CD4-positive, alpha-beta memory T cell (primary cell): ENCODE measurements around the gene SERPINB11. TPM values are rescaled to one million over a fixed set of nuclear protein-coding genes. Genes with fewer than 3 reads are reported as not detected.

Experiments used
- CTCF ChIA-PET: fragments of 350-600 bp; sonication (Branson Sonifier 250); formaldehyde crosslinking; loops from one replicate; lab custom pipeline; 2021; ENCODE audit warnings: inconsistent platforms; ENCODE audit not compliant: partially characterized antibody; lab: Charles Lee
- POLR2A ChIA-PET: fragments of 350-600 bp; sonication (Branson Sonifier 250); formaldehyde crosslinking; loops from one replicate; lab custom pipeline; 2021; ENCODE audit not compliant: partially characterized antibody; lab: Charles Lee
- DNase-seq, 5 donors: peaks; one replicate each; pipeline versions ENCODE4 v3.0.0 to v3.0.0-alpha.2; 2020 to 2022; ENCODE audit warnings: mixed read lengths in 1 of 5
- H3K27ac ChIP-seq: one replicate; pipeline ENCODE4 v1.7.0; 2013; ENCODE audit warnings: low read depth, low read length
- H3K27me3 ChIP-seq: 2 replicates; pipeline ENCODE4 v1.7.0; 2013; ENCODE audit warnings: mild to moderate bottlenecking, low read length, moderate library complexity; ENCODE audit not compliant: insufficient read depth
- H3K36me3 ChIP-seq: 2 replicates; pipeline ENCODE4 v1.7.0; 2013; ENCODE audit warnings: mild to moderate bottlenecking, low read length, moderate library complexity; ENCODE audit not compliant: insufficient read depth
- H3K4me1 ChIP-seq: 2 replicates; pipeline ENCODE4 v1.7.0; 2013; ENCODE audit warnings: mild to moderate bottlenecking, low read length, moderate library complexity; ENCODE audit not compliant: insufficient read depth
- H3K4me3 ChIP-seq, 2 donors: one replicate each; pipeline ENCODE4 v1.7.0; 2013; ENCODE audit warnings: low read length in 2 of 2, mild to moderate bottlenecking in 1 of 2
- H3K9me3 ChIP-seq, 2 donors: one replicate each; pipeline ENCODE4 v1.7.0; 2013; ENCODE audit warnings: low read length in 2 of 2, control low read depth in 1 of 2; ENCODE audit not compliant: control insufficient read depth in 1 of 2
- H3K27ac Mint-ChIP-seq, 7 donors: one replicate each; pipeline ENCODE4 v1.8.0; 2020 to 2021; ENCODE audit warnings: mixed read lengths in 7 of 7, mild to moderate bottlenecking in 6 of 7, inconsistent platforms in 3 of 7, moderate library complexity in 3 of 7
- H3K27me3 Mint-ChIP-seq, 2 donors: one replicate each; pipeline ENCODE4 v1.8.0; 2020 to 2021; ENCODE audit warnings: mixed read lengths in 2 of 2
- H3K36me3 Mint-ChIP-seq, 2 donors: one replicate each; pipeline ENCODE4 v1.8.0; 2020 to 2021; ENCODE audit warnings: mixed read lengths in 2 of 2, inconsistent platforms in 1 of 2, mild to moderate bottlenecking in 1 of 2
- H3K4me1 Mint-ChIP-seq, 4 donors: one replicate each; pipeline ENCODE4 v1.8.0; 2020 to 2021; ENCODE audit warnings: mixed read lengths in 4 of 4, mild to moderate bottlenecking in 1 of 4
- H3K4me3 Mint-ChIP-seq, 8 donors: one replicate each; pipeline ENCODE4 v1.8.0; 2020 to 2021; ENCODE audit warnings: mixed read lengths in 8 of 8, mild to moderate bottlenecking in 7 of 8, moderate library complexity in 6 of 8, inconsistent platforms in 3 of 8
- H3K9me3 Mint-ChIP-seq, 8 donors: one replicate each; pipeline ENCODE4 v1.8.0; 2020 to 2021; ENCODE audit warnings: mixed read lengths in 8 of 8, mild to moderate bottlenecking in 5 of 8, inconsistent platforms in 3 of 8, moderate library complexity in 1 of 8
- intact Hi-C: fragments of 100-400 bp; cut with micrococcal nuclease; formaldehyde crosslinking; loops from one replicate; pipeline ENCODE4 v1.15.1; 2023
- polyA plus RNA-seq, 2 donors: library from polyadenylated mRNA; unstranded; fragments of 300-500 nt; fragmentation: Illumina TruSeq; gene quantifications; one replicate each; pipeline ENCODE4 v1.2.3, GENCODE V29; 2021
- total RNA-seq, 2 experiments: library from RNA; stranded (reverse); gene quantifications; one replicate each; pipeline ENCODE4 v1.2.3, GENCODE V29; 2021

Gene SERPINB11
- total and polyA plus RNA-seq, 4 experiments from 2014 or later, result not detected

- ChIA-PET CTCF (no interaction called here), POLR2A (no interaction called here)
- Histone ChIP-seq H3K4me1 (no peaks in the 10 kb centered on the region), H3K9me3 (no peaks in the 10 kb centered on the region), H3K36me3 (no peaks in the 10 kb centered on the region), H3K27me3 (no peaks in the 10 kb centered on the region), H3K27ac (no peak overlapping the region), H3K4me3 (no peak overlapping the region)
- H3K9me3 Mint-ChIP-seq, result peaks cover 0 to 5% (median 0%) of the 10 kb centered on the region in 8 donors
- H3K27me3 Mint-ChIP-seq, result peaks cover 0 to 7% of the 10 kb centered on the region in 2 donors
- no peaks in the 10 kb centered on the region for H3K4me1 Mint-ChIP-seq
- H3K4me3 Mint-ChIP-seq, result no peak overlapping the region
- H3K27ac Mint-ChIP-seq, result no peak overlapping the region
- intact Hi-C loops, result no loop called here
- no peak for DNase-seq
- H3K36me3 Mint-ChIP-seq, result no peaks in the 10 kb centered on the region
These were observed 21.1 kb upstream of the SERPINB11 start for GRCh38 chr18:63681449-63682340.

DNA sequence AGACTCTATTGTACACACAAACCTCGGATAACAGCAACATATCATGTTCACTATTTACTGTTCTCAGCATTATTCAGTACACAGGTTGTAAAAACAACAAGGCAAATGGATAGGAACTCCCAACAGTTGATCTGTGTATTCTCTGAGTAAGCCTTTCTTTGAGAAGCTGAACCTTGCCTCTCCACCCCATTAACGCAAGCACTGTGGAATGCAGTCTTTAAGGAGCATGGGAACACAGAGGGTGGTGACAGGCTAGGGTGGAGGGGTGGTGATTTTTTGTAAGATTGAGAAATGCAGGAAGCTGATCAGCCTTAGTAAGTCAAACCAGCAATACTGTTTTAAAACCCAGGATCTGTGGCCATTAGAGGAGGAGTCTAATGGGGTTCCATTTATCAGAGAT lies 19.6 kb upstream of the SERPINB11 start:
- peaks cover 0 to 5% (median 0%) of the 10 kb centered on the region in 8 donors for H3K9me3 Mint-ChIP-seq
- no peak overlapping the region for H3K27ac Mint-ChIP-seq
- intact Hi-C loops, result no loop called here
- Histone ChIP-seq H3K36me3 (no peaks in the 10 kb centered on the region), H3K9me3 (no peaks in the 10 kb centered on the region), H3K4me3 (no peak overlapping the region), H3K4me1 (no peaks in the 10 kb centered on the region), H3K27me3 (no peaks in the 10 kb centered on the region), H3K27ac (no peak overlapping the region)
- CTCF ChIA-PET, result no interaction called here
- no peak overlapping the region for H3K4me3 Mint-ChIP-seq
- no peaks in the 10 kb centered on the region for H3K36me3 Mint-ChIP-seq
- POLR2A ChIA-PET, result no interaction called here
- H3K4me1 Mint-ChIP-seq, result no peaks in the 10 kb centered on the region
- DNase-seq, result no peak
- peaks cover 0 to 7% of the 10 kb centered on the region in 2 donors for H3K27me3 Mint-ChIP-seq

- Histone ChIP-seq H3K27ac (no peak overlapping the region), H3K9me3 (no peaks in the 10 kb centered on the region), H3K4me1 (no peaks in the 10 kb centered on the region), H3K4me3 (no peak overlapping the region), H3K27me3 (no peaks in the 10 kb centered on the region), H3K36me3 (no peaks in the 10 kb centered on the region)
- ChIA-PET CTCF (no interaction called here), POLR2A (no interaction called here)
- H3K9me3 Mint-ChIP-seq, result peaks cover 0 to 5% (median 0%) of the 10 kb centered on the region in 8 donors
- intact Hi-C loops, result no loop called here
- no peaks in the 10 kb centered on the region for H3K36me3 Mint-ChIP-seq
- DNase-seq, result no peak
- peaks cover 0 to 7% of the 10 kb centered on the region in 2 donors for H3K27me3 Mint-ChIP-seq
- H3K4me3 Mint-ChIP-seq, result no peak overlapping the region
- no peak overlapping the region for H3K27ac Mint-ChIP-seq
- H3K4me1 Mint-ChIP-seq, result no peaks in the 10 kb centered on the region
These were observed 18.9 kb upstream of the SERPINB11 start for GRCh38 chr18:63683890-63684289.

GRCh38 chr18:63684718-63685117 lies 18.0 kb upstream of the SERPINB11 start:
- intact Hi-C loops, result no loop called here
- ChIA-PET POLR2A (no interaction called here), CTCF (no interaction called here)
- no peak overlapping the region for H3K4me3 Mint-ChIP-seq
- H3K36me3 Mint-ChIP-seq, result no peaks in the 10 kb centered on the region
- no peak overlapping the region for H3K27ac Mint-ChIP-seq
- Histone ChIP-seq H3K27me3 (no peaks in the 10 kb centered on the region), H3K4me3 (no peak overlapping the region), H3K9me3 (no peaks in the 10 kb centered on the region), H3K27ac (no peak overlapping the region), H3K36me3 (no peaks in the 10 kb centered on the region), H3K4me1 (no peaks in the 10 kb centered on the region)
- H3K27me3 Mint-ChIP-seq, result peaks cover 0 to 8% of the 10 kb centered on the region in 2 donors
- no peaks in the 10 kb centered on the region for H3K4me1 Mint-ChIP-seq
- no peak for DNase-seq
- H3K9me3 Mint-ChIP-seq, result peaks cover 0 to 10% (median 0%) of the 10 kb centered on the region in 8 donors

DNA sequence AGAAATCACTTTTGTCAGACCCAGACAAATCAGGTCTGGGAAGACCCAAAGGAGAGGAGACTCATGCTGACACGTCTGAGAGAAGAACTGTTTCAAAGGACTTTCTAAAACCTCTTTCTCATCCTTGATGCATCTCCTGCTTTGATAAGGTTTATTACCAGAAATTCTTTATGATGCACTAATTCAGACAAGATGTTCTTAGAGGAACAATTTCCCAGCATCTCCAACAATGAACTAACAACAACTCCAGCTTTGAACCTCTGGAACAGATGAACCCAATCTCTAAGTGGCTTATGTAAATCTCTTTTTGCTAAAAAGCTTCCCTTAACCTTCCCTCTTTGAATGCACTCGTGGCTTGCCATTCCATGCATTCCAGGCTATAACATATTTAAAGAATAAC lies 15.9 kb upstream of the SERPINB11 start:
- ChIA-PET CTCF (no interaction called here), POLR2A (no interaction called here)
- no peaks in the 10 kb centered on the region for H3K9me3 ChIP-seq
- no peaks in the 10 kb centered on the region for H3K27me3 ChIP-seq
- DNase-seq, result no peak
- peaks cover 4 to 8% of the 10 kb centered on the region in 2 donors for H3K27me3 Mint-ChIP-seq
- no peaks in the 10 kb centered on the region for H3K4me1 Mint-ChIP-seq
- H3K9me3 Mint-ChIP-seq, result peaks cover 2 to 17% (median 8%) of the 10 kb centered on the region in 8 donors
- intact Hi-C loops, result no loop called here
- H3K27ac Mint-ChIP-seq, result no peak overlapping the region
- no peak overlapping the region for H3K4me3 Mint-ChIP-seq
- H3K36me3 ChIP-seq, result no peaks in the 10 kb centered on the region
- H3K4me3 ChIP-seq, result no peak overlapping the region
- no peak overlapping the region for H3K27ac ChIP-seq
- no peaks in the 10 kb centered on the region for H3K36me3 Mint-ChIP-seq
- H3K4me1 ChIP-seq, result no peaks in the 10 kb centered on the region

GRCh38 chr18:63689064-63689463 lies 13.7 kb upstream of the SERPINB11 start:
- no peaks in the 10 kb centered on the region for H3K9me3 ChIP-seq
- no peaks in the 10 kb centered on the region for H3K4me1 ChIP-seq
- Mint-ChIP-seq H3K9me3 (peaks cover 0 to 17% (median 10%) of the 10 kb centered on the region in 8 donors), H3K27ac (no peak overlapping the region), H3K4me1 (no peaks in the 10 kb centered on the region), H3K36me3 (no peaks in the 10 kb centered on the region), H3K4me3 (no peak overlapping the region), H3K27me3 (peaks cover 4 to 5% of the 10 kb centered on the region in 2 donors)
- no peak overlapping the region for H3K4me3 ChIP-seq
- H3K27me3 ChIP-seq, result no peaks in the 10 kb centered on the region
- no peaks in the 10 kb centered on the region for H3K36me3 ChIP-seq
- POLR2A ChIA-PET, result no interaction called here
- no peak for DNase-seq
- no peak overlapping the region for H3K27ac ChIP-seq
- intact Hi-C loops, result no loop called here
- CTCF ChIA-PET, result no interaction called here

DNA sequence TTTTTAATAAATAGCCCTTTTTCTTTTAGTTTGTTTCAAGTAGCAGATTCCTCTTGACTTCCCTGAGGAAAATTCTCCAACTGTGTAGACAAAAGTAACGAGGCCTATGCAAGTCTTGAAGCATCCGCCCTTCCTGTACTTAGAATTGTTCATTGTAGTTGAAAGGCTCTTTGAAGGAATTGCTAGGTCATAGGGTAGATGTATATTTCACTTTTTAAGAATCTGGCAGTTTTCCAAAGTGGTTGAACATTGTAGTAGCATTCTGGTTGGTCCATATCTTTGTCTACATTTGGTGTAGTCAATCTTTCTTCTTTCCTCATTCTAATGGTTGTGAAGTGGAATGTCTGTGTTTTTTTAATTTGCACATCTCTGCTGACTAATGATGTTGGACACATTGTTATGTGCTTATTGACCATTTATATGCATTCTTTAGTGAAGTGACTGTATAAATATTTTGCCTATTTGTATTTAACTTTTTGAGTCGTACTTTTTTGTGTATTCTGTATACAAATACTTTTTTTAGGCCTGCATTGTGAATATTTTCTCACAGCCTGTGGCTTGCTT lies 5.6 kb upstream of the SERPINB11 start:
- CTCF ChIA-PET, result no interaction called here
- Histone ChIP-seq H3K27me3 (no peaks in the 10 kb centered on the region), H3K27ac (no peak overlapping the region), H3K4me1 (no peaks in the 10 kb centered on the region), H3K36me3 (no peaks in the 10 kb centered on the region), H3K4me3 (no peak overlapping the region), H3K9me3 (no peaks in the 10 kb centered on the region)
- no peak overlapping the region for H3K4me3 Mint-ChIP-seq
- DNase-seq, result no peak
- no peaks in the 10 kb centered on the region for H3K36me3 Mint-ChIP-seq
- intact Hi-C loops, result no loop called here
- H3K27me3 Mint-ChIP-seq, result peaks cover 0 to 1% of the 10 kb centered on the region in 2 donors
- no peak overlapping the region for H3K27ac Mint-ChIP-seq
- H3K4me1 Mint-ChIP-seq, result no peaks in the 10 kb centered on the region
- H3K9me3 Mint-ChIP-seq, result peaks cover 0 to 10% (median 3%) of the 10 kb centered on the region in 8 donors
- POLR2A ChIA-PET, result no interaction called here
